Right hindlimb (tissue), 1 donor: Measurements from ENCODE around the gene SDK2.
A peak's percentile ranks its signal among the peaks of the same experiment; 100 is the strongest.

ENCODE experiments used
- DNase-seq: peaks from one replicate; pipeline ENCODE4 v3.0.0-alpha.2; 2018

SDK2 gene

DNA sequence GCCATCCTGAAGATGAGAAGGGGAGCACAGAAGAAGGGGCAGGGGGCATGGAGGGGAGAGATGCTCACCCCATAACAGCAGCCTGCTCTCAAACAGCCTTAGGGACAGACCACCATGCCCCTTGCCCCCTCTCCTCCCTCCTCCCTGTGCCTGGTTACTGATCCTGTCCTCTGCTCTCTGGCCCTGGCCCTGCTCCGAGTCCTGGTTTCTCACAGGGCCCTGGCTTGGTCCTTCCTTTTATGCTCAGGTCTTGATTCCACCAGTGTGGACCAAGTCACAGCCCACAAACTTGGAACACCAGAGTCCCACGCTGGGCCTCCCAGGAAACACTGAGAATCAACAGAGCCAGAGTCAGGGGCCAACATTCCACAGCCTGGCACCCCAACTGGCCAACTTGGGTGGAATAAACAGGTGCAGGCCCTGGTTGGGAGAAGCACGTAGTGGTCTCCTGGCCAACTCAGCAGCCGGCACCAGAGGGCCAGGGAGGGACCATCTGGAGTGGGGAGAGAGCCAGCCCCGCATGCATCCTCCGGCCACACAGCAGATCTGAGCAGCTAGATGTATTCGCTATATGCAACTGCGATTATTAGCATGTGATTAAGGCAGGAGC is 287.6 kb downstream of the SDK2 start:
- no peak for DNase-seq

DNA sequence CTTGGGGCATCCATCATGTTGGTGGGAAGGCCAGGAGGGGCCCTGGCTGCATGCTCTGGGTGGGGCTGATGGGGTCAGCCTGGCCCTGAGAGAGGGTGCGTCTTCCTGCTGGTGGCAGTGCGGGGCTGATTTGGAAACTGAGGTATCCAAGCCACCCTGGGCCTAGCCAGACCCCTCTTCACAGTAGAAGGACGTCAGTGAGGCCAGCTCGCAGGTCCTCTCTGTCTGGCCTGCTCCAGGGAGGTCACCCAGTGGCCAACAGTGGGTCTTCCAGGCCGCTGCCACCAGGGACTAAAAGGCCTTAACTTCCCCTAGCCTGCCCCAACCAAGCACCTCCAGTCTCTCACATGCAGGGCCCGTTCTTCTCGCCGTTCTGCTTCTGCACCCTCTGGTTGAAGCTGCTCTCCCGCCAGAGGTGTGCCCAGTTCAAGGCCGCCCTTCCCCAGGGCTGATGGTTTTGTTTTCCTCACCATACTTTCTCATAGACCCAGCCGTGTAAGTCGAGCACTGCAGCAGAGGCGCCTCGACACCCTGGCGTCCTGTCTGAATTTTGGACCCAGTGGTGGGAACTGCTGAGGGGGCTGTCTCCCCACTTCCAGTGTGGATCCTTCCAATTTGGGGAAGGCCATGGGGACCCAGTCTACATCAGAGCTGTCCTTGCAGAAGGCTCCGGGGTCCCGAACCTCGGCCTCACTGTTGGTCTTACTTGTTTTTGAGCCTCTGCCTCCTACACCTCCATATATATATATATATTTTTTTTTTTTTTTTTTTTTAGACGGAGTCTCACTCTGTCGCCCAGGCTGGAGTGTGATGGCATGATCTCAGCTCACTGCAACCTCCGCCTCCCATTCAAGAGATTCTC is 289.6 kb downstream of the SDK2 start:
- DNase-seq = no peak

DNA sequence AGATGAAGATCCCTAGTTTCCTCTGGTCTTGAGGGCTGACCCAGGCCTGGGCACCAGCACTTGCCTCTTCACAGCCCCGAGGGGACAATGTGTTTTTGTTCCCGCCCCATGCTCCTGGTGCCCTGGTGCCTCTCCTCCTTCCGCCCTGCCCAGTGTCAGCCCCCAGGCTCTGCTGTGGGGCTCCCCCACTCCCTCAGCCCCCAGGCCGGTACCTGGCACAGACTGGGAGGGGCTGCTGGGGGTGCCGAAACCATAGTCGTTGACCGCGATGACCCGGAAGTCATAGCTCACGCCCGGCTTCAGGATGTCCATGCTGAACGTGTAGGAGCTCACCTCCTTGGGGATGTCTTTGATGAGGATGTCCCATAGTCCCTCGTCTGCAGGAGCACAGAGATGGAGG is 292.0 kb downstream of the SDK2 start:
- no peak for DNase-seq

DNA sequence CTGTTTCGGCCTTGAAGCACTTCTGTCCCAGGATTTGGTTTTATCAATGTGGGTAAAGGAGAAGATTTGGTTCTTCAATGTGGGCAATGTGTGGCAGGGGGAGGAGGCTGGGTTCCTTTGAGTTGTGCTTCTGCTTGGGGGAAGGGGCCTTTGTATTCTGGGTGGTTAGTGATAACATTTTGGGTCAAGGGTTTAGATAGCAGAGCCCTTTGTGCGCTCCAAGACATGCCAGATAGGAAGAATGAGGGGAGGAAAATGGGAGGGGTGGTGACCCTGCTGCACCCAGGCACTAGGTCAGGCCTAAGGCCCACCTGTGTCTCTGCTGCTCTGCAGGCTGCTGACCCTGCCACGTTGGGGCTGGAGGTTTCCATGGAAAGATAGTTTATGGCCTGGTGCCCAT is 292.5 kb downstream of the SDK2 start:
- no peak for DNase-seq

DNA sequence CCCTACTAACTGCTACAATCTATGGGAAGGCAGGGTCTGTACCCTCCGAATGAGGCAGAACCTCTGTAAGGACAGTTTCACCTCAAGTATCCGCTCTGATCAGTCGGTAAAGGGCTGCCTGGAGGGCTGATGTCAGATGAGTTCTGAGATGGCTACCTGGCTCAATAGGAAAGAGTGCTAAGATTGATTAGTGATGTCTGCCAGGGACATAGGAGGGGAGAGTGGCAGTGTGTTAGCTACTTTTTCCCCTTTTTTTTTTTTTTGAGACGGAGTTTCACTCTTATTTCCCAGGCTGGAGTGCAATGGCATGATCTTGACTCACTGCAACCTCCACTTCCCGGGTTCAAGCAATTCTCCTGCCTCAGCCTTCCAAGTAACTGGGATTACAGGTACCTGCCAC is 293.4 kb downstream of the SDK2 start:
- no peak for DNase-seq

DNA sequence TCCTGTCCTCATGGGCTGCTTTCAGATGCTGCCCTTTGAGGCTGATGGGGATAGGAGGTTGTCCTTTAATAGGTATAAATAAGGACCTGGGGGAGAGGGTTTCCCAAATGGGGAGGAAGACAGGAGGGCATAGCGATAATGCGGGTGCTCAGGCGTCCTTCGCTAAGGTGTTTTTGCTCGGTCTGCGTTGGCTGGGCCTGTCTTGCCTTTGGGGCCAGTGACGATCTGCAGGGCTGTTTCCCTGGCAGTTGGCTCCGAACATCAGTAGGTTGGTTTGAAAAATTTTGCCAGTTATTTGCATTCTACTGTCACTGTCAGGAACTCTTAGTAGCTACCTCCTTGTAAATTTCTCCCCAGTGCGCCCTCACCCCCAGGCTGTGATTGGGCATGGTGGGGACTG is 294.6 kb downstream of the SDK2 start:
- DNase-seq = no peak

DNA sequence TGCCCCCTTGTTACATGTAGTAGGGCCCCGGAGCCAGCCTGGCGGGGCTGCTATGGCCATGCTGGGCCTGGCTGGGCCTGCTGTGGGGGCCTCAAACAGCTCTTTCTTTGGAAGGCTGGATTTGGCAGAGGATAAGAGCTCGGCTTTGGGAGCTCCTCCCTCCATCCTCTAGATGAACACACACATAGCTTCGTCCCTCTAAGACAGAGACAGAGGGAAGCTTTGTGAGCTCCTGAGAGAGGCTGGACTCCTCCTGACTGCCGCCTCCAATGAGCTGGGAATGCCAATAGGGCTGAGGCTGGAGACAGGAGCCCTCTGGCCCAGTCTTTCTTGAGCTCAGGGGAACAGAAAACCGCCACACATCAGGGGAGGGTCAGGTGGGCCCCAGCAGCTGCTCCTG is 295.1 kb downstream of the SDK2 start:
- DNase-seq = peak; percentile 79

DNA sequence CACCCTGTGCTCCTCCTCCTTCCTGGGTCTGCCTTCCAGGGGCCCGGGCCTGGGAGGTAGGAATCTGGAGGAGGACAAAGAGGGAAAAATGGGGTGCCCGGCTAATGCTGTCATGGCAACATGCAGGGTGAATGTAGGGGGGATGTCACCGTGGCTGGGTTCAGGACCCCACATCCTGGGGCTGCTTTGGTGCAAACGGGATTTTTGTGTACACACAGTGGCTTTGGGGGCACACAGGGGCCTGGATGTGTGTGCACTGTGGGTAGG is 295.5 kb downstream of the SDK2 start:
- no peak for DNase-seq

DNA sequence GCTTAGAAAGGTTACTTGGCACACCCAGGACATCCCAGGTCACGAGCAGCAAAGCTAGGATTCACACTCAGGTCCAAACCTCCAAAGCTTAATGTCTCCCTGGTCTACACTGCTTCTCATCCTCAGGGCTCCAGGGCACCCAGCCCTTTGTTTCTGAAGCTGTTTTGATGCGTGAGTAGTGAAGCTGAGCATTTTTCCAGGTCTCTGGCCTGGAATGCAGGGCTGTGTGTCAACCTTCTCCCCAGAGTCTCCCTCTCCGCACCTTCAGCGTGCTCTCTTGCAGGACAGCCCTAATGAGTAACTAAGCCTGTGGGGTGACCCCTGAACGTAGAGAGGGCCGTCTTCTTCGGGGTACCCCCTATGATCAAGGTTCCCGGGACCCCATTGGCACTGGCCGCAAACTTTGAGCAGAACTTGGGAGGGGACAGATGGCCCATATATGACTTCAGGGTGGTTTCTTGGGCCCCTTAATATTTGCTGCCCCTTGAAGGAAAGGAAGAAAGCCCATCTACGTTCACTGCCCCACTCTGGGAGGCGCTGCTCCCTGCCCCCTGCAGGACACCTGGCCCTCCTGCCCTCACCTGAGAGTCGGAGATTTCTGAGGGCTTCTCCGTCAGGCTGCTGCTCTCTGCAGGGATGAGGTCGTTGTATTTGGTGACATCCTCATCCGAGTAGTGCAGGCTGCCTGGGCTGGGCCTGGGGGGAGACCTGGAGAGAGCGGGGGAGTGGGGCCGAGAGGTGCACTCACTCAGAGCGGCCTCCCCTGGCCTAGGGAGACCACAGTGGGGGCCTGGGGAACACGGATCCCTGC is 296.0 kb downstream of the SDK2 start:
- peak; percentile 12 for DNase-seq

DNA sequence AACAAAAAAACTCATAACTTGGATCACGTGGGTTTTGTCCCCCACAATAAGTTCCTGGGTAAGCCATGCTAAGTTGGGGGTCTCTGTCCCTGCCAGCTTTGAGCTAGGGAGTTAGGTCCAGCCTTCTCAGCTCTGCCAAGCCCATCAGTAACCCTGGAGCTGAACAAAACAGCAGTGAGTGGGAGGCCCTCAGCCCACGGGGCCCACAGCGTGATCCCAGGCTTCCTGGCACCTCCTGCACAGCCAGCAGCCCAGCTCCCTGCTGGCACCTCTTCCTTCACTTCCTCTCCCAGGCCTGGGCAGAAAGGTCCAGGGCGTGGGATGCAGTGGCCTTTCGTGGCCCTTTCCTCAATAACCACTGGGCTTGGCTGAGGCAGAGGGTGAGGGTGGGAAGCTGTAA is 296.9 kb downstream of the SDK2 start:
- DNase-seq = peak; percentile 52

DNA sequence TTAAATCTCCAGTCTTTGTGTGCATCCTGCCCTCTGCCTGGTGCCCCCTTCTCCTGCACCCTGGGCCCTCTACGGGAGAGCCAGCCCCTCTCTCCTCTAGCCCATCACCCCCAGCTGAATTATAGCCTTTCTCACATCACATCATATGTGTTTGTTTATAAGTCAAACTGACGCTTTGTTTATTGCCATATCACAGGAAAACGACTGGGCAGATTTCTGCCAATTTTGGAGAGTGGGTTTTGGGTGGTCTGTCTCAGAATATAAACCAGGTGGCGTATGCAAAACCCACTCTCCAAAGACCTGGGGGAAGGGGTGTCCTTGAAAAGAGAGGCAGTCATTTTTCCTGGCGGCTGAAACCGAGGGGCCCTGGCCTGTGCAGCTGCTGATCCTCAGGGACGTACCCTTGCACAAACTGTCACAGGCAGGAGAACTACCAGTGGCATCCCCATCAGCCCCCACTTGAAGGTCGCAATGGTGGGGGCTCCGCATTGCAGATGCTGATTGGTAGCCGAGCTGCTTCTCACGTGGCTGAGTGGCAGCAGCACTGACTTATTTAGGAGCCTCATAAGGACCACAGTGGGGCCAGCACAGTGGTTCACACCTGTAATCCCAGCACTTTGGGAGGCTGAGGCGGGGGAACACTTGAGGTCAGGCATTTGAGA is 297.6 kb downstream of the SDK2 start:
- DNase-seq = no peak

DNA sequence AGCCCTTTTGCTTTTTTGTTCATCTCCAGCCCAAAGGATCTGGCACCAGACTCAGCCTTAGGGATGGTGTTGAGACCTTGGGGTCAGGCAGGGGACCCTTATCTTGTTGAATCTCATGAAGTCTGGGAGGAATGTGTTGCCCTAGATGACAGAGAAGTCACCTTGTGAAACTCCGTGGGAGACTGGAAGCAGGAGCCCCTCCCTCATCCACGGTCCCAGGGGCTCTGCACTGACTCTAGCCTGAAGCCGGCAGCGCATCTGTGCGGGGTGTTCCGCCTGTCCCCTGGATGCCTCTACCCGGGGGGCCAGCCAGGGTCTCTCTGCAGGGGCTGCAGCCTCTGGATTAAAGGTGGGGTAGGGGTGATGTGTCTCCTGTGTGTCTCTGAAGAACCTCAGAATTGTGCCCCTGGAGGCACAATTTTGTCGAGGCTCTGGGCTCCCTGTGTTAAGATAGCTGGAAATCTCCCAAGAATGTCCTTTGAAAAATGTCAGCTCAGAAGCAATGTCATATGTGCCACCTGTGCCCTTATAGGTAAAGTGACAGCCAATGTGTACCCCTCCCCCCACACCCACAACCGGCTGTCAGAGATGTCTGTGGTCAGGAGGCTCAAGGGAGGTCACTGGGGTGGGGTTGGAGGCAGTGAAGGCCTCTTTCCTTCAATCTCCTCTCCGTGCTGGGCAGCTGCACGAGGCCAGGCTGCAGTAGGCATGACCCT is 300.3 kb downstream of the SDK2 start:
- no peak for DNase-seq

DNA sequence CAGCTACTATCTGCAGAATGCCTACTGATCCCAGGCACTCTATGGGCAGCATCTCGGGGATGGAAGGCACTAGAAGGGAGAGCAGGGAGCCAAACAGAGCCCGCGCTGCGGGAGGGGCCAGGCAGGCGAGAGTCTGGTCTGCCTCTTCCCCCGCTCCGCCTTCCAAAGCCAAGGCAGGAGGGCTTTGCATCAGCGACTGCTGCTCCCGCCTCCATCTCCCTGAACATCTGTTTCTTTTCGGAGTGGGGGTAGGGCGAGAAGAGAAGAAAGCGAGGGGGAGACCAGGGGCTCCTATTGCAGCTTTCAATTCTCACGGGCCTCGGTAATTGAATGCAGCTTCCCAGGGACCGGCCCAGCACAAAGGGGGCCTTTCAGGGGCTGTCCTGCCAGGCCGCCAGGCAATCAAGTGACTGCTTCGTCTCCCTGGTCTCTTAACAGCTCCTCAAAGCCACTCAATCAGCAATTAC is 301.0 kb downstream of the SDK2 start:
- peak; percentile 92 for DNase-seq

DNA sequence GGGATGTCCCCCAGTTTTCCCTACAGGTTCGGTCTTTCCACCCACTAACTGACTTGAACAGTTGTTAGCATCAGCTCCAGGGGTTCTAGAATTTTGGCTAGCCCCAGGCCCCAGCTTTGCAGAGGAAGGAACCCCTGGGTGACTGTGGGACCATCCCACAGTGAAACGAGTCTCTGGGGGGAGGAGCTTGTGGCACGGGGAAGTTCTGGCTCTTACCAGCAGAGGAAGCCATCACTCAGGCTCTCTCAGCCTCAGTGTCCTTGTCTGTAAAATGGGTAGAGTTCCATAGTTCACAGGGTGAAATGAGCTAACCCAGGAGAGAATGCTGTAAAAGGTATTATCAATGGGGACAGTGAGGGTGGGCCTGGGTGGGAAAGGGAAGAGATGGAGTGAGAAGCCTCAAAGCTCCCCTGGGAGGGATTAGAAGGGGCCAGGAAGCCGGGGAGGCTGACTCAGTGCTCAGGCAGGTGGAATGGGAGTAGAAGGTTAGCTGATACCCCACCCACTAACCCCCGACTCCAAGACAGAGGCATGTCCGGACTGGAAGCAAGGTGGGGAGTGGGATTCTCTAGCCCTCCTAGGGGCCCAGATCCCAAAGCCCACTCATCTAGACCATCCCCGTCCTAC is 301.6 kb downstream of the SDK2 start:
- DNase-seq = no peak

DNA sequence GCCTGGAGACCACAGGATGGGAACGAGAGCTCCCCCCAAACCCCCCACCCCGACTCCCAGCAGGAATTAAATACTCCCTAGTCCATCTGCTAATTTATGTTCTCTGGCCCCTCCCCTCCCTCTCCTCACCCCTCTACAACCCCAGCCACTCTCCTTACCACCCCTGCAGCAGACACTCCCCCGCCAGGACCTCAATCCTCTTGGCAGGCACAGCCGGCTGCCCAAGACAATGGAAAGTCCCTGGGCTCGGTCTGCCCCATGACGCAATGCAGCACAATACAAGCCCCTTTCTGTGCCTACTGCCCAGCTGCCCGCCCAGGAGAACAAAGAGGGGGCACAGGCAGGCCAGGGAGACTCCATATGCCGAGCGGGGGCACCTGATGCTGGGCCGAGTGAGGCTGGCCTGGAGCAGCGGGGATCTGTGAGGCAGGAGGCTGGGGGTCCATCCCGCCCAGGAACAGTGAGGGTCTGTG is 302.2 kb downstream of the SDK2 start:
- DNase-seq = peak; percentile 88

DNA sequence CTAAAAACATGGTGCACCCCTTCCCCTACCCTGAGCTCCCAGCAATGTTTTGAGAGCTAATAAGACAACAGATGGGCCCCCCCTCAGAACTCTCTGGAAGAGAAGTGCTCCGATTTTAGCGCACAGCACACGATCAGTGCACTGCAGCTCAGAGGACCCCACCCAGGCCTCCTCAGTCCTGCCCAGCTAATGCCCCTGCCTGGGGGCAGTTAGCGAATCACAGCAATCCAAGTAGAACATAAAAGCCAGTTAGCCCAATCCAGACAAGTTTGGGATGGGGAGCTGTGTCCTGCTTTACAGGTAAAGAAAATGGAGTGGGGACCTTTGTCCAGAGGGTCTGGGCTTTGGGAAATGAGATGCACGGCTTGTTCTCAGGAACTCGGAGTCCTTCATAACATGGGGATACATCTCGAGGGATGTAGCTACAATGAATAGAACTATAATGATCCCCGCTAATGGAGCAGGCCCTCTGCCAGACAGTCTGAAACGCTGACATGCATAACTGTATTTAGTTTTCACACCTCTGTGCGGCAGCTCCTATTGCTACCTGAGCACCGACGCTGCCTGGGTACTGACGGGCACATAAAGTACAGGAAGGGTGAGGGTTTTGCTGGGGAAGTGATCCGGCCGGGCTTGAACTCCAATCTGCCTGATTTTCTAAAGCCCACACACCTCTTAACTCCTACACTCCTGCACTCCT is 302.7 kb downstream of the SDK2 start:
- no peak for DNase-seq

DNA sequence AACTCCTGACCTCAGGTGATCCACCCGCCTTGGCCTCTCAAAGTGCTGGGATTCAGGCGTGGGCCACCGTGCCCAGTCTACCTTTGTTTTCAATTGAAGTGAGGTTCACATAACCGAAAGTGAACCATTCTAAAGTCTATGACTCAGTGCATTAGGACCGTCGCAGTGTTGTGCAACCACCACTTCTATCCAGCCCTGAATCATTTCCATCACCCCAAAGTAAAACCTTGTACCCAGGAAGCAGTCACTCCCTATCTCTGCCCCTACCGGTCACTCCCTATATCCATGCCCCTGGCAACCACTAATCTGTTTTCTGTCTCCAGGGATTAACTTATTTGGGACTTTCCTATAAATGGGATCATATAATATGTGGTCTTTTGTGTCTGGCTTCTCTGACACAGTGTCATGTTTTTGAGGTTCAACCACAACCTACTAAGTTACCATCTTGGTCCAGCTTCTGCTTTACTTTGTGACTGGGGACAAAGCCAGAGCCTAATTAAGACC is 304.1 kb downstream of the SDK2 start:
- DNase-seq = no peak

DNA sequence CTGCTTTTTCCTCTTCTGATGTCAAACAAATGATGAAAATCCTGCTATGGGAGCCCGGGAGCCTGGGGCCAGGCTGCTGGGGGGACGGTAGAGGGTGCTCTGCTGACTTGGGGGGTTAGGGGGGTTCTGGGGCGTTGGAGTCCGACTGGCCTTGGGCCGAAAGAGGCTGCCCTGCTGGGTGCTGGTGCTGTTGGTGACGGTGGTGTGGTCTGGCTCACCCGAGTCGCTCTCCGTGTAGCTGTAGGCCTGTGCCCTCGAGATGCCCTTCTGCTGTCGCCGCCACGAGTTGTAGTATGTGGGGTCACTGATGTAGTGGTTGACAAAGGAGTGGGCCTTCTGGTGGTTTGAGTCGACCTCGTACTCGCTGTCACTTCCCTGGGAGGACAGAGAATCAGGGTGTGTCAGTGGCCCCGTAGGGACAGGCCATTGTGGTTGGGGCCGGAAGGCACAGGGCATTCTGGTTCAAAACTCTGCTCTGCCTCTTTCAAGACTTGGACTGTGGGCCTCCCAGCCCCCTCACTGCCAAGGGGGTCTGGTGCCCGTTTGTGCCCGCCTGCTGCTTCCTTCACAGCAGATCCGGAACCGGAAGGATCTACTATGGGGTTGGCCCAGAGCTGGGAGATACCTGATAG is 305.6 kb downstream of the SDK2 start:
- DNase-seq = no peak

DNA sequence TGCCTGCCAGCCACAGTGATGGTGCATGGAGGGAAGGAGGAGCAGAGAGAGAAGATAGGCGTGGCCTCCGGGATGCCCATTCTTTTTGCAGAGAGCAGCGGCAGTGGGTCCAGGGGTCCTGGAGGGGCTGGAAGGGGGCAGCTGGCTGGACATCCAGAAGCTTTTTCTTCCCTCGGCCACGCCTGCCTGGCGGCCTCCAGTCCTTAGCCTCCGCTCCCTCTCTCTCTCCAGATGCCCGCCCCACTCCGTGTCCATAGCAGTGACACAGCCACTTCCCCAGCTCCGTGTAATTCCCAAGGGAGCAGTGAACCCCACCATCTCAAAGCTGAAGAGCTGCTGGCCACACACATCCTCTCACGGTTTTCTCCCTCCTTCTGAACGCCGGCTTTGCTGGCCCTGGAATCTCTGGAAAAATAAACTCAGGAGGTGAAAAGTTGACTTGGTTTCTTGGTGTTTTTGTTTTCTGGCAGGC is 306.2 kb downstream of the SDK2 start:
- peak; percentile 68 for DNase-seq

DNA sequence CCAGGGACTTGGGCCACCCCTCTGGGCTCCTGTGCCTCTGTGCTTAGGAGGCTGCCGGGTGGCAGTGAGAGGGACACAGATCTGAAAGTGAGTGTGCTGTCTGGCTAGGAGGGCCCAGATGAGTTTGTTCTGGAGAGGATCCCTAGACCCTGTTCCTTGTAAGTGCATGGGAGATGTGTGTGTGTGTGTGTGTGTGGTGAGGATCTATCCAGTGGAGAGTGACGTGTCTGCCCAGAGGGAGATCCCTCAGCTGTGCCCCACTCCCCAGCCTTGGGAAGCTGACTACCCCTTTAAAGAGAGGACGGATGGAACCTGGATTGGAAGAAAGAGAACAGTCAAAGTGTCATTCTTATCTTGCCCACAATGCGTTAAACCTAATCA is 306.9 kb downstream of the SDK2 start:
- DNase-seq = no peak
